Measurements from ENCODE around the gene SHF. TPM values are rescaled to one million over a fixed set of nuclear protein-coding genes. Genes with fewer than 3 reads are reported as not detected.
"Not testable (repeated sequence)": the region's sequence is repeated elsewhere in the genome, so short reads cannot be mapped to it uniquely, and the experiment has no call there.

SHF gene
- total RNA-seq: 3.9 TPM
- long read RNA-seq, partial matches to known transcripts: 0 of 2 reads
- long read RNA-seq, other reads (novel, unspliced or antisense): 2 of 2 reads

GRCh38 chr15:45187894-45188830 is at the start of gene SHF:
Gene SHF (minus strand): TSS chr15:45187966. CDS start chr15:45187951, 15 bp downstream.
- intact Hi-C loops (cut with DNase I): no loop called here
- ATAC-seq (peak; percentile 81), DNase-seq (ENCODE audit: missing footprints) (peak; percentile 85)

- intact Hi-C loops (cut with DNase I); DNase-seq (ENCODE audit: missing footprints); ATAC-seq: not testable (repeated sequence)
These were observed 49.0 kb upstream of the SHF start for GRCh38 chr15:45236806-45237205.

- intact Hi-C loops (cut with DNase I): no loop called here
- no peak for DNase-seq (ENCODE audit: missing footprints)
- no peak for ATAC-seq
These were observed 46.9 kb upstream of the SHF start for GRCh38 chr15:45234562-45235235.

- intact Hi-C loops (cut with DNase I): no loop called here
- no peak for DNase-seq (ENCODE audit: missing footprints)
- ATAC-seq: peak; percentile 69
These were observed 44.2 kb upstream of the SHF start for GRCh38 chr15:45231864-45232562.

- no peak for DNase-seq (ENCODE audit: missing footprints)
- intact Hi-C loops (cut with DNase I): no loop called here
- no peak for ATAC-seq
These were observed 43.4 kb upstream of the SHF start for GRCh38 chr15:45231132-45231531.

GRCh38 chr15:45230245-45230965 is 42.6 kb upstream of the SHF start:
- intact Hi-C loops (cut with DNase I): no loop called here
- DNase-seq (ENCODE audit: missing footprints): no peak
- no peak for ATAC-seq

- ATAC-seq (no peak), DNase-seq (ENCODE audit: missing footprints) (no peak)
- intact Hi-C loops (cut with DNase I): no loop called here
These were observed 41.2 kb upstream of the SHF start for GRCh38 chr15:45228931-45229330.

DNA sequence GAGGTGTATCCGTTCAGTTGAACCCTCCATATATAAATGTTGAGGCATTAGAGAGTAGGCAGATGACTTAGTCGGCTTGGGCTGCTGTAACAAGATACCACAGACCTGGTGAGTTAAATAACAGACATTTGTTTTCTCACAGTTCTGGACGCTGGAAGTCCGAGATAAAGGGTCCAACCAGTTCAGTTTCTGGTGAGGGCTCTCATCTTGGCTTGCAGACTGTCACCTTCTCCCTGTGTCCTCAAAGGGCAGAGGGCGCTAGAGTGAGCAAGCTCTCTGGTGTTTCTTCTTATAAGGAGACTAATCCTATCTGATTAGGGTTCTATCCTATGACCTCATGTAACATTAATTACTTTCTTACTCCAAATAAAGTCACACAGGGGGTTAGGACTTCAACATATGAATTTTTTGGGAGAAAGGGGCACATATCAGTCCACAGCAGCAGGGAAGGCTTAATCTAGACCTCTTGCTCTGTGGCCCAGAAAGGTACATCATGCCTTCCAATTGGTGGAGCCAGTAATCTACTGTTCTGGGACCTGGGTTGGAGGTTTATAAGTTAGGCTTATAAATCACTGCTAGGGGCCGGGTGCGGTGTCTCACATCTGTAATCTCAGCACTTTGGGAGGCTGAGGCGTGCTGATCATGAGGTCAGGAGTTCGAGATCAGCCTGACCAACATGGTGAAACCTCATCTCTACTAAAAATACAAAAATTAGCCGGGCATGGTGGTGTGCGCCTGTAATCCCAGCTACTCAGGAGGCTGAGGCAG is 37.9 kb upstream of the SHF start:
- ATAC-seq (no peak), DNase-seq (ENCODE audit: missing footprints) (no peak)
- intact Hi-C loops (cut with DNase I): no loop called here

GRCh38 chr15:45224621-45225217 is 37.0 kb upstream of the SHF start:
- DNase-seq (ENCODE audit: missing footprints) (no peak), ATAC-seq (no peak)
- intact Hi-C loops (cut with DNase I): no loop called here

- ATAC-seq (no peak), DNase-seq (ENCODE audit: missing footprints) (no peak)
- intact Hi-C loops (cut with DNase I): no loop called here
These were observed 34.2 kb upstream of the SHF start for GRCh38 chr15:45221967-45222366.

DNA sequence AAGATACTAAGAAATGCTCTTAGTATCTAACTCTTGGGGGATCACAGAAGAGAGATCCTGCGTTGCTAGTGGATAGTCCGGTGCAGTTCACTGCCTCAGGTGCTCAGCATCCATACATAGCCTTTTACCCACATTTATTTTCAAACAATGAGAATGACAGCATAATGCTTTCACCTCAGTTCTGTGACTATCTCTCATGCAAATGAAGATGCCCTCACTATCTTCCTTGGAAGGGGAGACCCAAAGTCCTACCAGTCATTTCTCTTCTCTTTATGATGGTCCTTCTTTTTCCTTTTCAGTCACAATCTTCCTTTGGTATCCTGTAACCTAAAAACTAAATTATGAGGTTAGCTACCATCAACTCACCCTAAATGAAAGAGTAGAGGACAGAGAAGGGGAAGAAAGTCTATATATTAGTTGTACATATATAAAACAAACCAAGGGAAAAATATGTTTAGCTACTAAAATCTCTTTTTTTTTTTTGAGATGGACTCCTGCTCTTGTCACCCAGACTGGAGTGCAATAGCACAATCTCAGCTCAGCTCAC is 33.4 kb upstream of the SHF start:
- ATAC-seq (no peak), DNase-seq (ENCODE audit: missing footprints) (no peak)
- intact Hi-C loops (cut with DNase I): no loop called here

- intact Hi-C loops (cut with DNase I): no loop called here
- DNase-seq (ENCODE audit: missing footprints) (no peak), ATAC-seq (no peak)
These were observed 24.7 kb upstream of the SHF start for GRCh38 chr15:45212493-45212892.

- DNase-seq (ENCODE audit: missing footprints) (no peak), ATAC-seq (no peak)
- intact Hi-C loops (cut with DNase I): no loop called here
These were observed 17.4 kb upstream of the SHF start for GRCh38 chr15:45205192-45205591.

DNA sequence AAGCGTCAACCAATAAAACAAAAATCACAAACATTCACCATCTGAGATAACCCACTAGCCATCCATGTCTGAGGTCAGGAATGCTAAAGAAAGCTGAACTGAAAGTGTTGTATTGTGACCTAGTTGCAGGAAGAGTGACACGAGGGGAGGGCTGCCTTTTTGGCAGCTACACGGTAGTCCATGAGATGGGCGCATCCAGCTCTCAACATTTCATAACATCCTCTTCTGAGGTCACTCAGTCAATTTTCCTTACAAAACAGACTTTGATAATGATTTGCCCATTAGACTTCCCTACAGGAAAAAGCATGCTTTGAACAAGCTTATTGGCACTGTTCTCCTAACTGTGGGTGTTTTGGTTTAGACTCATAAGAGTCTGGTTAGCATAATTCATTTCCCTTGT is 15.4 kb upstream of the SHF start:
- no peak for DNase-seq (ENCODE audit: missing footprints)
- intact Hi-C loops (cut with DNase I): loop anchor here (5.0 kb wide), 2 partner anchors 184 to 199 kb away; a partner anchor contains a TSS
- no peak for ATAC-seq

GRCh38 chr15:45201869-45202268 is 14.1 kb upstream of the SHF start:
- ATAC-seq: no peak
- intact Hi-C loops (cut with DNase I): loop anchor here (5.0 kb wide), 2 partner anchors 185 to 200 kb away; a partner anchor contains a TSS

DNA sequence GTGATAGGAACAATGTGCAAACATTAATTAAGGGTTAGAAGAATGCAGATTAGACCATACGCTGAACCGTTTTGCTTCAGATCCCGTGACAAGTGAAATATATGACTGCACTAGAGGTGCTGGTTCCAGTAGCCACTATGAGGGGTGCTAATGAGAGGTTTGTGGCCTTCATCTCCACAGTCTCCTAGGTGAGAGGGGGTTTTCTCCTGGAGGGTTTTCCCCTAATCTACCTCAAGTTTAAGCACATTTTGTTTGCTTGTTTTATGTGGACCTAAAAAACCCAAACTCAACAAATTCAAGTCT is 13.7 kb upstream of the SHF start:
- ATAC-seq: no peak
- intact Hi-C loops (cut with DNase I): loop anchor here (5.0 kb wide), 2 partner anchors 186 to 201 kb away; a partner anchor contains a TSS
- no peak for DNase-seq (ENCODE audit: missing footprints)

More at GRCh38 chr15:45201869-45202268, 14.1 kb upstream of the SHF start:
- DNase-seq (ENCODE audit: missing footprints): no peak

All from Right ventricle myocardium inferior (tissue), 1 donor.